Liver (tissue), 3 donors: ENCODE results near the gene FKBP6.

ENCODE experiments used
- FOXA1 ChIP-seq: IDR thresholded peaks from 2 replicates; pipeline ENCODE4 v1.6.1; 2016; ENCODE audit warnings: antibody characterized with exemption
- GABPA ChIP-seq, 2 donors: IDR thresholded peaks in 1 of 2; conservative IDR thresholded peaks in 1 of 2; 2 replicates each; pipeline ENCODE4 v1.6.1; 2016; ENCODE audit warnings: antibody characterized with exemption in 2 of 2, mild to moderate bottlenecking in 1 of 2, moderate library complexity in 1 of 2
- JUND ChIP-seq, 2 donors: IDR thresholded peaks; 2 replicates each; pipeline ENCODE4 v1.6.1; 2016; ENCODE audit warnings: antibody characterized with exemption in 2 of 2
- NR2F2 ChIP-seq: IDR thresholded peaks from 2 replicates; pipeline ENCODE4 v1.6.1; 2016; ENCODE audit warnings: antibody characterized with exemption
- REST ChIP-seq: IDR thresholded peaks from 2 replicates; pipeline ENCODE4 v1.6.1; 2016; ENCODE audit warnings: antibody characterized with exemption, mild to moderate bottlenecking
- SP1 ChIP-seq: IDR thresholded peaks from 2 replicates; pipeline ENCODE4 v1.6.1; 2018; ENCODE audit warnings: antibody characterized with exemption, mild to moderate bottlenecking
- TF ChIP-seq, protein P1 (sequence below): fragments of 150-350 bp; IDR thresholded peaks from 2 replicates; pipeline ENCODE4 v1.5.1; 2017; ENCODE audit warnings: improper control_type of control experiment, low read depth, low read length; ENCODE audit not compliant: missing input control
- TF ChIP-seq, protein P2 (sequence below): IDR thresholded peaks from 2 replicates; pipeline ENCODE4 v1.6.1; 2016; ENCODE audit warnings: antibody characterized with exemption
- TF ChIP-seq, protein P3 (sequence below): IDR thresholded peaks from 2 replicates; pipeline ENCODE4 v1.6.1; 2016; ENCODE audit warnings: antibody characterized with exemption
- donor health status: healthy.
- donor health status: healthy.

- no peak for TF ChIP-seq GABPA (IDR thresholded peaks at IDR 0.05 in 1 of 2, conservative IDR thresholded peaks at IDR 0.05 in 1 of 2)
- TF ChIP-seq, protein P1, sequence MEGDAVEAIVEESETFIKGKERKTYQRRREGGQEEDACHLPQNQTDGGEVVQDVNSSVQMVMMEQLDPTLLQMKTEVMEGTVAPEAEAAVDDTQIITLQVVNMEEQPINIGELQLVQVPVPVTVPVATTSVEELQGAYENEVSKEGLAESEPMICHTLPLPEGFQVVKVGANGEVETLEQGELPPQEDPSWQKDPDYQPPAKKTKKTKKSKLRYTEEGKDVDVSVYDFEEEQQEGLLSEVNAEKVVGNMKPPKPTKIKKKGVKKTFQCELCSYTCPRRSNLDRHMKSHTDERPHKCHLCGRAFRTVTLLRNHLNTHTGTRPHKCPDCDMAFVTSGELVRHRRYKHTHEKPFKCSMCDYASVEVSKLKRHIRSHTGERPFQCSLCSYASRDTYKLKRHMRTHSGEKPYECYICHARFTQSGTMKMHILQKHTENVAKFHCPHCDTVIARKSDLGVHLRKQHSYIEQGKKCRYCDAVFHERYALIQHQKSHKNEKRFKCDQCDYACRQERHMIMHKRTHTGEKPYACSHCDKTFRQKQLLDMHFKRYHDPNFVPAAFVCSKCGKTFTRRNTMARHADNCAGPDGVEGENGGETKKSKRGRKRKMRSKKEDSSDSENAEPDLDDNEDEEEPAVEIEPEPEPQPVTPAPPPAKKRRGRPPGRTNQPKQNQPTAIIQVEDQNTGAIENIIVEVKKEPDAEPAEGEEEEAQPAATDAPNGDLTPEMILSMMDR: no peak
- TF ChIP-seq, protein P2, sequence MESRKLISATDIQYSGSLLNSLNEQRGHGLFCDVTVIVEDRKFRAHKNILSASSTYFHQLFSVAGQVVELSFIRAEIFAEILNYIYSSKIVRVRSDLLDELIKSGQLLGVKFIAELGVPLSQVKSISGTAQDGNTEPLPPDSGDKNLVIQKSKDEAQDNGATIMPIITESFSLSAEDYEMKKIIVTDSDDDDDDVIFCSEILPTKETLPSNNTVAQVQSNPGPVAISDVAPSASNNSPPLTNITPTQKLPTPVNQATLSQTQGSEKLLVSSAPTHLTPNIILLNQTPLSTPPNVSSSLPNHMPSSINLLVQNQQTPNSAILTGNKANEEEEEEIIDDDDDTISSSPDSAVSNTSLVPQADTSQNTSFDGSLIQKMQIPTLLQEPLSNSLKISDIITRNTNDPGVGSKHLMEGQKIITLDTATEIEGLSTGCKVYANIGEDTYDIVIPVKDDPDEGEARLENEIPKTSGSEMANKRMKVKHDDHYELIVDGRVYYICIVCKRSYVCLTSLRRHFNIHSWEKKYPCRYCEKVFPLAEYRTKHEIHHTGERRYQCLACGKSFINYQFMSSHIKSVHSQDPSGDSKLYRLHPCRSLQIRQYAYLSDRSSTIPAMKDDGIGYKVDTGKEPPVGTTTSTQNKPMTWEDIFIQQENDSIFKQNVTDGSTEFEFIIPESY: no peak
- TF ChIP-seq, protein P3, sequence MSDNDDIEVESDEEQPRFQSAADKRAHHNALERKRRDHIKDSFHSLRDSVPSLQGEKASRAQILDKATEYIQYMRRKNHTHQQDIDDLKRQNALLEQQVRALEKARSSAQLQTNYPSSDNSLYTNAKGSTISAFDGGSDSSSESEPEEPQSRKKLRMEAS: no peak
- TF ChIP-seq SP1: no peak
- TF ChIP-seq JUND (IDR thresholded peaks at IDR 0.05): no peak
- TF ChIP-seq NR2F2: no peak
- TF ChIP-seq REST: no peak
- TF ChIP-seq FOXA1: no peak
Measured at GRCh38 chr7:73366990-73367389, 39.0 kb downstream of the FKBP6 start.
